HT1080 (cell line): ENCODE measurements around the gene ARHGAP8. TPM values are rescaled to one million over a fixed set of nuclear protein-coding genes. Genes with fewer than 3 reads are reported as not detected.
A peak's percentile ranks its signal among the peaks of the same experiment; 100 is the strongest.
"Not testable (repeated sequence)": the region's sequence is repeated elsewhere in the genome, so short reads cannot be mapped to it uniquely, and the experiment has no call there.

Source experiments
- DNase-seq: peaks from one replicate; pipeline ENCODE4 v3.0.0-alpha.2; 2015; ENCODE audit warnings: low read depth
- total RNA-seq: library from RNA; depleted of rRNA; stranded (reverse); fragments of >200 nt; shearing (Covaris generic); gene quantifications from 2 replicates; pipeline ENCODE4 v1.2.3, GENCODE V29; 2014

Gene ARHGAP8
- total RNA-seq, 1 experiment from 2014 or later, result not detected

GRCh38 chr22:44825310-44826150 lies 73.2 kb downstream of the ARHGAP8 start:
- no peak for DNase-seq

DNA sequence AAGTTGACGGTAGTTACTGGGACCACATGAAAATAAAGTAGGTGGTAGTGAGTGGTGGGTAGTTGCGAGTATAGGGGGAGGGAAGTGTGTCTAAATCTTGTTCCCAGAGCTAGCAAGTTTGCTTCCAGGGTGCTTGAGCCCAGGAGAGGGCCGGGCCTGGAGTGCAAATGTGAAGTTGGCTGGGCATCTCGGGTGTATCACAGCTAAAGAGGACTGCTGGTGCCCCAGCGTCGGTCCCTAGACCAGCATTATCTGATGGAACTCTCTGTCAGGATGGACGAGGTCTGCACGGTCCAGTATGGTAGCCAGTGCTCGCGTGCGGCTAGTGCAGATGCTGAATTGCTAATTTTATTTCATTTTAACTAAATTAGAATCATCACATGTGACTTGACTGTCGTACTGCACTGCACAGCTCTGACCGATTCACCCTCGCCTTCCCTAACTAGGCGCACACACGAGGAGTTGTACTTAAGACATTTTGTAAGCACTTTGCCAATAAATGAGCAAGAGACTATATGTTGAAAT lies 75.4 kb downstream of the ARHGAP8 start:
- DNase-seq, result no peak

DNA sequence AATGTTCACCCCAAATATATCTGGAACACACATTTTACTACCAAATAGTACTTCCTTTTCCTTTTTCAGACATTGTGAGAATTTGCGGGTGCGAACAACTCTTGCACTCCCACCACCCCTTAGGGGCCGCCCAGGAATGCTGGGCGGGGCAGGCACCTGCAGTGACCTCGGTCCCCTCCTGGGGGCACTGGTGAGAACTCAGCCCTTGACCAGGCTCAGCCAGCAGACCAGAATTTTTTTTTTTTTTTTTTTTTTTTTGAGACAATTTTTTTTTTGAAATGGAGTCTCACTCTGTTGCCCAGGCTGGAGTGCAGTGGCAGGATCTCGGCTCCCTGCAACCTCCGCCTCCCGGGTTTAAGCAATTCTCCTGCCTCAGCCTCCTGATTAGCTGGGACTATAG lies 75.8 kb downstream of the ARHGAP8 start:
- DNase-seq, result peak; percentile 21

DNA sequence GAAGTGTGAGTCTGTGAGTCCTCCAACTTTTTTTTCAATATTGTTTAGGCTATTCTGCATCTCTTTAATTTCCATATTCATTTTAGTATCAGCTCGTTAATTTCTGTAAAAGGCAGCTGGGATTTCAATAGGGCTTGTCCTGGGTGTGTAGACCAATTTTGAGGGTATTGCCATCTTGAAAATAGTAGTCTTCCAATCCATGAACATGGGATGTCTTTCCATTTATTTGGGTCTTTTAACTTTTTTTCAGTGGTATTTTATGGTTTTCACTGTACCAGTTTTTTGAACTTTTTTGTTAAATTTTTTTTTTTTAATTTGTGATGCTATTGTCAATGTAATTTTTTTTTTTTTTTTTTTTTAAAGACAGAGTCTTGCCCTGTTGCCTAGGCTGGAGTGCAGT lies 79.5 kb downstream of the ARHGAP8 start:
- DNase-seq, result no peak

GRCh38 chr22:44834065-44834464 lies 81.7 kb downstream of the ARHGAP8 start:
- DNase-seq, result no peak

- no peak for DNase-seq
Measured at GRCh38 chr22:44837481-44837880, 85.1 kb downstream of the ARHGAP8 start.

- no peak for DNase-seq
Measured at GRCh38 chr22:44838316-44839016, 86.1 kb downstream of the ARHGAP8 start.

- no peak for DNase-seq
Measured at GRCh38 chr22:44839061-44839460, 86.7 kb downstream of the ARHGAP8 start.

GRCh38 chr22:44839721-44840120 lies 87.3 kb downstream of the ARHGAP8 start:
- no peak for DNase-seq

- DNase-seq, result no peak
Measured at GRCh38 chr22:44840611-44841322, 88.4 kb downstream of the ARHGAP8 start.

- DNase-seq, result no peak
Measured at GRCh38 chr22:44842417-44842816, 90.0 kb downstream of the ARHGAP8 start.

DNA sequence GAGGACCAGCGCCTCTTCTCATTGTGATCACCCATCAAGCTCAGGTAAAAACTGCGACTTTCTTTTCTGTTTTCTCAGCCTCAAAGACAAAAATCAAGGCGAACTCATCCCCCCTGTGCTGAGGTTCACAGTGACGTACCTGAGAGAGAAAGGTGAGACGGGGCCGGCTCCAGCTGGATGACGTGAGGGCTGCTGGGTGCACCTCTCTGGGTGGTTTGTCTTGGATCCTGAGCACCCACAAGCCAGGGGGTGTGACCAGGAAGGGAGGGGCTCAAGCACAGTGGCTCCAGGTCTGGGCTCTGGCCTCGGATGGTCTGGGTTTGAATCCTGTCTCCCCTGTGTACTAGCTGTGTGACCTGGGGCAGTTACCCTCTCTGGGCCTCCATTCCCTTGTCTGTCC lies 92.8 kb downstream of the ARHGAP8 start:
- DNase-seq, result no peak

- DNase-seq, result no peak
Measured at GRCh38 chr22:44845796-44846720, 93.7 kb downstream of the ARHGAP8 start.

GRCh38 chr22:44846726-44847275 lies 94.4 kb downstream of the ARHGAP8 start:
- DNase-seq, result no peak

DNA sequence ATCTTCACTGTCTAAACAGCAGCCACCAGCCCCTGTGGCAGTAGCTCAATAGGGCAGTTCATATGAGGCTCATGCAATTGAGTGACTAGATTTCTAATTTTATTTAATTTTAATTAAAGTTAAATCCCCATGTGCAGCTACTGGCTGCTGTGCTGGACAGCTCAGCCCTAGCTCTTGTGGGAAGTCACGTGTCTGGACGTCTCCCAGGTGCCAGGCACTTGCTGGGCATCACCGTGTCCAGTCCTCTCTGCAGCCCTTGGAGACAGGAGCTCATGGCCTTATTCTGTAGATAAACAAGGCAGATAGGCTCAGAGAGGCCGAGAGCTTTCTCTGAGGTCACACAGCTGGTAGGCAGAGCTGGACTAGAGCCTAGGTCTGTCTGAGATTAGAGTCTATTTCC lies 95.0 kb downstream of the ARHGAP8 start:
- no peak for DNase-seq

DNA sequence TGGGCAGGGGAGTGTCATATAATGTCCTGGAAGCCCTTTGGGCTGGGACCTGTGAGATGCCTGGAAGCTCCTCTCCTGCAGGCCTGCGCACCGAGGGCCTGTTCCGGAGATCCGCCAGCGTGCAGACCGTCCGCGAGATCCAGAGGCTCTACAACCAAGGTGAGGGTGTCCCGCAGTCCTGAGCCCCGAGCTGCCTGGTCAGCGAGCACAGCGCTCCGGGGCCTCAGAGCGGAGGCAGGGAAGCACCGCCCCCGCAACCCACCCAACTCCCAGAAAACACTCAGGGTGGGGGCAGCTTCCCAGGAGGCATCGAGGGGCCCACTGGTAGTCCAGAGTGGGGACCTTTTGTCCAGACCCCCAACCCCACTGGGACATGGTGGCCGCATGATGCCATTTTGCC lies 95.5 kb downstream of the ARHGAP8 start:
- no peak for DNase-seq

DNA sequence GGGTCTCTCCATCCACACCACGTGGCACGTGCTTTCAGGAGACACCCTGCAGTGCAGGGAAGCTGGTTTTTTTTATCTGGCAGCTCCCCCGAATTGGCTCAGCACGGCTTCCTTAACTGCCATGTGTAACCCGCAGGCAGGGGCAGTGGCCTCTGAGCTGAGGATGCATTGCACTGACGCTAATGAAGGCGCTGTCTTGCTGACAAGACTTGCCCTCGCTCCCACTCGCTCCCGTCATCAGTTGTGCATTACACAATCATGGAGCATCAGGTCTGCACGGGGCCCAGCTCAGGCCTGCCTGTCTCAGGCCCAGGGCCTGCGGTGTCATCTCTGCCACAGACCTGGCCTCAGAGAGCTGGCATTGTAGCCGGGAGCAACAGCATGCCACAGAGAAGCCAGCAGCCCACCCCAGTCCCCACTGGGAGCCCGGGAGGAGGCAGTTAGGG lies 95.9 kb downstream of the ARHGAP8 start:
- no peak for DNase-seq

DNA sequence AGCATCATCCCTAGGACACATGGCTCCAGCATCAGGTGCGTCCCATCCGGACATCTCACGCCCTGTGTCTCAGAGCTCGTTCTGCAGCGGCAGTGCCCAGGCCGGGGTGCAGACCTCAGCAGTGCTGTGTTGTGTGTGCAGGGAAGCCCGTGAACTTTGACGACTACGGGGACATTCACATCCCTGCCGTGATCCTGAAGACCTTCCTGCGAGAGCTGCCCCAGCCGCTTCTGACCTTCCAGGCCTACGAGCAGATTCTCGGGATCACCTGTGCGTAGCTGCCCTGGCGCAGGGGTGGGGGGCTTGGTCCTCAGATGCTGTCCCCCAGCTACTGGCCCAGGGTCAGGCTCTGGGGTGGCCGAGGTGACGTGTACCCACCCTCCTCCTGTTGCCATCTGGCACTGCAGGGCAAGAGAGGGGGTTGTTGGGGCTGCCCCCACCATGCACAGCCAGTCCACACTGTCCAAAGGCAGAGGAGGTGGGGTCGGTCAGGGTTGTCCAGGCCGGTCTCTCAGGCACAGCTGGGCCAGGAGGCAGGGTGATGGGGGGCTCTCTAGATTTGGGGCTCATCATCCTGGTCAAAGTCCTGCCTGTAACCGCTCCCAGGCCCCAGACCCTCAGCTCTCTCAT lies 96.5 kb downstream of the ARHGAP8 start:
- DNase-seq, result no peak

GRCh38 chr22:44850946-44851345 lies 98.6 kb downstream of the ARHGAP8 start:
- DNase-seq, result no peak

GRCh38 chr22:44854641-44855040 lies 102.3 kb downstream of the ARHGAP8 start:
- not testable (repeated sequence) for DNase-seq
